Stimulated activated CD4-positive, alpha-beta T cell treated with anti-CD3 and anti-CD28 coated beads, TNF-alpha, amount 100 ng/mL, for 48 hours (primary cell): ENCODE data around the gene GNS.
"Not testable (repeated sequence)": the region's sequence is repeated elsewhere in the genome, so short reads cannot be mapped to it uniquely, and the experiment has no call there.

Experiments
- DNase-seq, 3 donors: peaks; one replicate each; pipeline ENCODE4 v3.0.0-alpha.2; 2020; ENCODE audit warnings: low read depth in 3 of 3

The GNS gene

DNA sequence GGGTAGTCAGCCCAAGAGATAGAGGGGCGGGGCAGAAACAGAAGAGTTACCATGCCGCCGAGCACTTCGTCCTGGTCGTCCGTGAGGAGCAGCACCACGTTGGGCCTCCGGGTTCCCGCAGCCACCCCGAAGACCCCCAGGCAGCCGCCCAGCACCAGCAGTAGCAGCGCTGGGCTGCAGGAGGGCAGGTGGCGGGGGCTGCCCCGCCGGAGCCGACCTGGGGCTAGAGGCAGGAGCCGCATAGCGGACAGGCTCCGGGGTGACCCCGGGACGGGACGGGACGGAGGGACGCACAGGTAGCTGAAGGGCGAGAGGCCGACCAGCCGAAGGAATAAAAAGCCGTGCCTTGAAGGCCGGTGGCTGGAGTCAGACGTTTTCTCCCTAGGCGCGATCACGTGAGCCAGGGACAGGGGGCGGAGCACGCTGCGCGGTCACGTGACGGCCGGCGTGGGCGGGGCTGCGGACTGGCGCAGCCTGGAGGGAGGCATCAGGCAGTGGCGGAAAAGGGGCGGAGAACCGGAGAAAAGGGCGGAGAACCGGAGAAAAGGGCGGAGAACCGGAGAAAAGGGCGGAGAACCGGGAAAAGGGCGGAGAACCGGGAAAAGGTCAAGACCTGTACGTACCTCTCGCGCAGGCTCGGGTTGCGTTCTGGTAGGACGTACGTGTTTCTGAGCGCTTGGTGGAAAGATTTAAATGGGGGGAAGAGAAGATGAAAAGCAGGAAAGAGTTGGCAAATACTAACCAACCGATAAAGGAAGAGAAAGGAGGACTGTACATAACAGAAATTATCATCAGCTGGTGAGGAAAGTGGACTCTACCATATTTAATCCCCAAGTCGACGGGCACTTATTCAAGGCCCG is at the start of gene GNS:
Gene GNS (minus strand): TSS at position 372 of the 860 bp plus-strand sequence. CDS start 130 bp downstream, at position 242.
- peak; percentile 91 to 95 (median 95) for DNase-seq

DNA sequence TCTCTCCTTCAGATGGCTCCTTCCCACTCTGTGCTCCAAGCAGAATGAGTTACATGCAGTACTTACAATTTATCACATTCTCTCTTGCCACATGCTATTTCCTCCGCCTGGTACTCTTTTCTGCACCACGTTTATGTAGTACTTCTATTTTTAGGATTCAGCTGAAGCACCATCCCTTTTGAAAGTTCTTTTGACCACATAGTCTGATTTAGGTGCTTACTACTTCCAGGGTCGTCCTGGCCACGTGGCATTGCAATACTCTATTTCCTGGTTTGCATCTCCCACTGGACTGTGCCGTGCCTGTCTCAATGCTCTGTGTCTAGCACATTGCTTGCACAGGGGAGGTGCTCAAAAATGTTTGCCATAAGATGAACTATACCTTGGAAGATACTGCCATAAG is 48.9 kb upstream of the GNS start:
- no peak for DNase-seq

DNA sequence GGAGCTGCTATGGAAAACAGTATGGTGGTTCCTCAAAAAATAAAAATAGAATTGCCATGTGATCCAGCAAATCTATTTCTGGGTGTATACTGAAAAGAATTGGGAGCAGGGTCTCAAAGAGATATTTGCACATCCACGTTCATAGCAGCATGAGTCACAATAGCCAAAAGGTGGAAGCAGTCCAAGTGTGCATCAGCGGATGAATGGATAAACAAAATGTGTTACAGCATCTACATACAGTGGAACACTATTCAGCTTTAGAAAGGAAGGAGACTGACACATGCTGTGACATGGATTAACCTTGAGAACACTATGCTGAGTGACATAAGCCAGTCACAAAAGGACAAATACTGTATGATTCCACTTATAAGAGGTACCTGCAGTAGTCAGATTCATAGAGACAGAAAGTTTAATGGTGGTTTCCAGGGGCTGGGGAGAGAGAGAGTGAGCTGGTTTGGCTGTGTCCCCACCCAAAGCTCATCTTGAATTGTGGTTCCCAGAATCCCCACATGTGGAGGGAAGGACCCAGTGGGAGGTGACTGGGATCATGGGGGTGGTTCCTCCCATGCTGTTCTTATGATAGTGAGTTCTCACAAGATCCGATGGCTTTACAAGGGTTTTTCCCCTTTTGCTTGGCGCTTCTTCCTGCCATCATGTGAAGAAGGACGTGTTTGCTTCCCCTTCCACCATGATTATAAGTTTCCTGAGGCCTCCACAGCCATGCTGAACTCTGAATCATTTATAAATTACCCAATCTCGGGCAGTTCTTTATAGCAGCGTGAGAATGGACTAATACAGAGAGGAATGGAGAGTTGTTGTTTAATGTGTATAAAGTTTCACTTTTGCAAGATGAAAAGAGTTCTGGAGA is 47.6 kb upstream of the GNS start:
- no peak for DNase-seq

DNA sequence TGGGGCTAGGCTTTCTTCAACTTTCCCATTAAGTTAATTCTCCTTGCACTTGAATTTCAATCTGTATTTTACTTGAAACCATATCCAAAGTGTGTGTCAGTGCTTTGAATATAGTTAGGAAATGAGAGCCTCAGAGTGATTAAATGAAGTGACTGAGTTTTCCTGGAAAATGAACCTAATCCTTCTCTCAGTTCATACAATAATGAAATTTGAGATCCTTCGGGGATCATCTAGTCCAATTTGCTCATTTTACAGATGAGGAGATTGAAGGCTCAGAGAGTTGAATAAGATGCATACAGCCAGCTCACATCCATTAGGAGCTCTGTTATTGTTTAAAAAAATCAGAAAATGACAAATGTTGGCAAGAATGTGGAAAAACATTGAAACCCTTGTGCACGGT is 47.0 kb upstream of the GNS start:
- DNase-seq: no peak

DNA sequence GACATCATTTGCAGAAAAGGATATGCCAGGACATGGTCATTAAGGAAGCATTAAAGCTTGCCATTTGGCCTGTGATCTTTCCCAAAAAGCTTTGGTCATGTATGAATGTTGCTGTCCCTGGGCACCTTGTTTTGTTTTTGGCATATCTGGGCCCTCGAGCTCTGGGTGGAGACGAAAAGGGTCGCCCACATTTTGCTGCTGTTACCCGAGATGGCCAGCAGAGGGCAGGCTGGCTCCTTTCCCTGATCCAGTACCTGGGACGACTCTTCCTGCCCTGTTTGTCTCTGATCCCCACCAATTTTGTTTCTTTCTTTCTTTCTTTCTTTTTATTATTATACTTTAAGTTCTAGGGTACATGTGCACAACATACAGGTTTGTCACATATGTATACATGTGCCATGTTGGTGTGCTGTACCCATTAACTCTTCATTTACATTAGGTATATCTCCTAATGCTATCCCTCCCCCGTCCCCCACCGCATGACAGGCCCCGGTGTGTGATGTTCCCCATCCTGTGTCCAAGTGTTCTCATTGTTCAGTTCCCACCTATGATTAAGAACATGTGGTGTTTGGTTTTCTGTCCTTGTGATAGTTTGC is 43.1 kb upstream of the GNS start:
- not testable (repeated sequence) for DNase-seq

DNA sequence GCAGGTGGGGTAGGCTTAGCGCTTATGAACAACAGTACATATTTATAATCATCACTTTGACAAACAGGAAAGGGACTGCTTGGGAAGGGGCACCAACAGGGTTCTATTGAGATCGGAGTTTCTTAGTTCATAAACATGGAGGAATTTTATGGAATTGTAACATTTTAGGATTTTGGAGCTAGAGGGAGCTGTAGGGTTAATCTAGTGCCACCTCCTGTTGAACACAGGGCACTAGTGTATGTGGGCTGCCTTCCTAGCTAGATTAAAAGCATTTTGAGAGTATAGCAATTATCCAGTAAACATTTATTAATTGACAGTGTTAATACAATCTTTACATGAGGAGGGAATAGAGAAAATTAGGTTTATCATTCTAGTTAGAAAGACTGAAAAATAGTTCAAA is 42.2 kb upstream of the GNS start:
- DNase-seq: no peak

DNA sequence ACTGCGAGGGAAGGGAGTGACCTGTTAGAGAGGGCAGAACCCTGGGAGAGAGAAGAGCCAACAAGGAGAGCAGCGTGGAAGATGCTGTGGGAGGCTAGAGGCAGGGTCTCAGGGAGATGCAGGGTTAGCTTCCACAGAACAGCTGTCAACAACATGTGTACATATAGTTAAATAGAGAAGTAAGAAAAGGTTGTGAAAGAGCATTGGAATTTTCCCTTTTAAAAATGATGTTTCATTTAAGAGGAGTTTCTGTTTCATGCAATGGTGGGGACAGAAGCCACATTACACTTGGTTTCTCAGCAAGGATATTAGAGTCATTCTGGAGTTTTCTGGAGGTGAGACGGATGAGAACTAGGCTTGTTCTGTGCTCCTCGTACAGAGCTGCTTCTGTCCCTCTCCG is 41.4 kb upstream of the GNS start:
- DNase-seq: no peak

DNA sequence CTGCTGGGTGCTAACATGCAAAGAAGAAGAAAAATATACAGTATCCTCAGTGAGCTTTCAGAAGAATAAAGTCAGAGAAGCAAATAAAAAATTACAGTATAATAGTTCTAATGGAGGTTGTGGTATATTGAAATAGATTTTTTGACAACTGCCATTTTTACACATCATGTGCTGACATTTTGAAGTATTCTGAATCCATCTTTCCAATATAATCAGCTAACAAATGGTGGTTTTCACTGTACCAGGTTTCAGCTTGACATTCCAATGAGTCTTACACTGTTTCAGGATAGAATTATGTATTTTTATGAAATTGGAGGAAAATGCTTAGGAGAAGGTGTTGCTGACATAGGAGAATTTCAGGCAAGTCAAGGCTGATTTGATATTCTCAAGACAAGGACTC is 39.0 kb upstream of the GNS start:
- DNase-seq: no peak

DNA sequence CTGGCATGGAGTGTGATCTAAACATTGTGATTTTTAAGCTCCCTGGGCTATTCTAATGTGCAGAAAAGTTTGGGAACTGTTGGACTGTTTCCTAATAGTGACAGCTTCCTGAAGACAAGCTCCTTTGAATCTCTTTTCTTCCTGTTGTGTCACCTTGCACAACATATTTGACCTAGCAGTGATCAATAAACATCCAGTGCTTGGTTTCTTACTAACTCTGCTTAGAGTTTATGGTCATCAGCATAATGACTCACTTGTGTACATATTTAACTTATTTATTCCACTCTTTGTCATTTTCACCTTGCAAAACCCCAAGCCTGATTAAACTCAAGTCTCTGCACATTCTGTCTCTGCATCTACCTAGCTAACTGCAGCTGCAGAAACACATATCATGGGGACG is 38.0 kb upstream of the GNS start:
- no peak for DNase-seq

DNA sequence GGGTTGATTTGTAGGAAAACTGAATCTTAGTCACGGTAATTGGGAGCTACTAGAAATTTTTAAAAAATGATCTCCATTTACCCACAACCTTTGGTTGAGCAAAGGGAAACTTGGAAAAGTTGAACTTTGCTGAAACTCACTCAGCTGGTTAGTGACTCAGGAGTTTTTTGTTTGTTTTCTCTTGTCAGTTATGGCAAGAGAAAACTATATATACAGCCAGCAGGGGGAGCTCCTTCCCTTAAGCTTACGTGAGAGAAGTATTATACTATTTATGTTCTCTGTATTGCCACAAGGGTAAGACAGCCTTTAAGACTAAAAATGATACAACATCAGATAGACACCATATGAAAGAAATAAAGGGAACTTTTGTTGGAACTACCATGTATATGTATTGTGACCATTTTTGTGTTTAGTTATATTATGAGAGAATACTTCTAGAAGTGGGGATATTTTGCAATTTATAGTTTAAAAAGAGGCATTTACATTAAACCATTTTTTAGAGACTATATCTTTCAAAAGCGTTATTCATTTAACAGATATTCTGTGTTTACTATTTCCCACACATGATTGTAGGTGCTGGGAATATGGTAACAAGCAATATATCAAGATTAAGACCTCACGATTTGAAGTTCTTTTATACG is 37.1 kb upstream of the GNS start:
- peak in 2 of 3 donors; percentile 37 to 55 for DNase-seq

DNA sequence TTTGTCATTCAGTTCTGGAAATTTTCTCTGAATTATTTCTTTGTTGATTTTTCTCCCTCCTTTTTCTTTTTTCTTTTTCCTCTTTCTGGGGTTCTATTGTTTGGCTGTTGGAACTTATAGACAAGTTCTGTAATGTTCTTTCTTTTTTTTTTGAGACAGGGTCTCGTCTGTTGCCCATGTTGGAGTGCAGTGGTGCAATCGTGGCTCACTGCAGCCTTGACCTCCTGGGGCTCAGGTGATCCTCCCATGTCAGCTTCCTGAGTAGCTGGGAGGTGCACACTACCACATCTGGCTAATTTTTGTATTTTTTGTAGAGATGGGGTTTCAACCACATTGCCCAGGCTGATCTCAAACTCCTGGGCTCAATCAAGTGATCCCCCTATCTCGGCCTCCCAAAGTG is 35.1 kb upstream of the GNS start:
- no peak for DNase-seq

DNA sequence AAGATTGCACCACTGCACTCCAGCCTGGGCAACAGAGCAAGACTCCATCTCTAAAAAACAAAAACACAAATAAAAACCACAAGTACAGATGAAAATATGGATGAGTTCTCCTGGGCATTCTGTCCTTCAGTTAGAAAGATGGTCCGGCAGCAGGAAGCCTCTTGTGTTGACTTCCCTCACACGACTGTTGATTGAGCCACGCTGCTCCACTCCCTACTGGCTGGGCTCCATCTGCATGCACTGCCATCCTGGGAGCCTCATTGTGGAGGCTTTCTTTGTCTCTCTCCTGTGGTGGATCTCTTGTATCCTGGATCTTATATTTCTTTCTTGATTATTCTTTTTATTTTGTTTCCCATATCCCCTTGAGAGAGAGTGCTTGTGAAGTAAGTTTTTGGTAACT is 34.4 kb upstream of the GNS start:
- DNase-seq: no peak

DNA sequence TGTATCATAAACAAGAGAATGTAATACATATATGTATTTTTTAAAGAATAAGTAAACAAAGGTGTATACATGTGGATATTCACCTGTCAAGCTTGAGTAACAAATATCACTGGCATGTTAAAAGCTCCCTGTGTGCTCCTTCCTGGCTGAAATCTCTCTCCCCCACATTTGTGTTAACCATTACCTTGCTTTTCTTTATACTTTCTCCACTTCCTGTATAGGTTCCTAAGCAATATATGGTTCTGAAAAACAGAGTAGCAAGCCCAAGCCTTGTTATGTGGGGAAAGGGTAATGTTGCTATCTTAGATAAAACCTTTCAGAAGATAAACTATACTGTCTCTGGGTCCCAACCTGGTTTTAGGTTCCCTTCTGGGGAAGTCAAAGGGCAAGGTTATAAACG is 32.9 kb upstream of the GNS start:
- DNase-seq: no peak

DNA sequence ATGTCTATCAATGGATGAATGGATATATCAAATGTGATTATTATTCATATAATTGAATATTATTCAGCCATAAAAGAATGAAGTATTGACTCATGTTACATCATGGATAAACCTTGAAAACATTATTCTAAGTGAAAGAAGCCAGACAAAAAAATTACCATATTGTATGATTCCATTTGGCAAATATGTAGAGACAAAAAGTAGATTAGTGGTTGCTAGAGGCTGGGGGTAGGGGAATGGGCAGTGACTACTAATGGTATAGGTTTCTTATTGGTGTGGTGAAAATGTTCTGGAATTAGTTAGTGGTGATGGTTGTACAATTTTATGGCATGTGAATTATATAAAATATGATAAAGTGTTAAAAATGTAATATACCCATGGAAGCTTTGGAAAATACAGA is 31.8 kb upstream of the GNS start:
- DNase-seq: no peak

DNA sequence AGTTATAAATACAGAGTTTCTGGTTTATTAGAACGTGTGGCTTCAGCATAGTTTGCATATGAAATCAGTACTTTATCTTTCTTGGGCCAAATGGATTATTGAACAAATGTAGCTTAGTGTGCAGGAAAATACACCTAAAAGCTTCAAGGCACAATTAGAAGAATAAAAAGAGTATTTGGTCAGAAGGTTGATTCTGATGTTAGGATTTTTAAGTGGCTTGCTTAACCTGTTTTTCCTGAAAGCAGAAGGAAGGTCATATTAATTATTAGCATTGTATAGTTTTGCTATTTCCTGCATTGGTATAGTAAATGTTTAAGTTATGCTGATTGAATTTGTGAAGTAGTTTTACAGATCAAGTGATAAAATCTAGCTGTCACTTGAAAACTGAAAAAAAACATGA is 31.0 kb upstream of the GNS start:
- DNase-seq: no peak

DNA sequence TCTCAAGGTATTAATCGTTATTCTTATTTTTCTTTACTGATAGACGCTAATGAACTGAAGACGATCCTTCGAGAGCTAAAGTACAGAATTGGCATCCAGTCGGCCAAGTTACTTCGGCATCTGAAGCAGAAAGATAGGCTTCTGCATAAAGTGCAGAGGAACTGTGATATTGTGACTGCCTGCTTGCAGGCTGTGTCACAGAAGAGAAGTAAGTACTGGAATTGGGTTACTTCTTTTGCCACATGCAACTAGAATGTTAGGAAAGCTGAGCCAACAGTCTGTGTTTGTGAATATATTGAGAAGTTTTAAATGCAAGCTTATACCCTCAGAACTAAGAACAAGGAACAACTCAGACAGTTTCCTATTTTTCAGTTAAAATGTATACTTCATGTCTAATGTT is 26.6 kb upstream of the GNS start:
- DNase-seq: no peak

DNA sequence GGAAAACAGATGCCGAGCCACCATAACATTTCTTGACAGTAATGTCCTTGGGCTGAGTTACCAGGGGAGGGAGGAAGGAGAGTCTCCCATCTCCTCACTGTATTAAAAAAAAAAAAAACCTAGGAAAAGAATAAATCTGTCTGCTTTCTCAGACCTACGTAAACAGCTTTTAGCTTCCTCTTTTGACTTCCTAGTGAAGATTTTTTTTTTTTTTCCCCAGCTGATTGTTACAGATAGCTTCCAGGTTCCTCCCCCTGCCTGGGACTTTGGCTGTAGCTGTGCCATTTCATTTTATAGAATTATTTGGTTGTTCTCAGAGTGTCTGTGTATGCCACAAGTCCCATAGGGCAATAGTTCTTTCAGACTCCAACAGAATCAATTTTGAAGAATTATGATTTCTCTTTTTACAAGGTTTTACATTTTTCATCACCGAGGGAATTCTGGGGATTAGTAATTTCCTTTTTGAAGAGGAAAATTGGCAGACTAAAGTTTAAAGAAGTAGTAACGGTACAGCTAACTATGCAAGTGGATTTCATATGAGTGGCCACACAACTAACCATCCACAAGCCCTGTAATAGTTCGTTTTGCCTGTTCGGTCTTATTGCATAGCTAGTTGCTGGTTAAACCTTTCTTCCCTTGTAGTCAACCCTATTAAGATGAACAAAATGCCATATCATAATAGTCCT is 23.1 kb upstream of the GNS start:
- DNase-seq: no peak

DNA sequence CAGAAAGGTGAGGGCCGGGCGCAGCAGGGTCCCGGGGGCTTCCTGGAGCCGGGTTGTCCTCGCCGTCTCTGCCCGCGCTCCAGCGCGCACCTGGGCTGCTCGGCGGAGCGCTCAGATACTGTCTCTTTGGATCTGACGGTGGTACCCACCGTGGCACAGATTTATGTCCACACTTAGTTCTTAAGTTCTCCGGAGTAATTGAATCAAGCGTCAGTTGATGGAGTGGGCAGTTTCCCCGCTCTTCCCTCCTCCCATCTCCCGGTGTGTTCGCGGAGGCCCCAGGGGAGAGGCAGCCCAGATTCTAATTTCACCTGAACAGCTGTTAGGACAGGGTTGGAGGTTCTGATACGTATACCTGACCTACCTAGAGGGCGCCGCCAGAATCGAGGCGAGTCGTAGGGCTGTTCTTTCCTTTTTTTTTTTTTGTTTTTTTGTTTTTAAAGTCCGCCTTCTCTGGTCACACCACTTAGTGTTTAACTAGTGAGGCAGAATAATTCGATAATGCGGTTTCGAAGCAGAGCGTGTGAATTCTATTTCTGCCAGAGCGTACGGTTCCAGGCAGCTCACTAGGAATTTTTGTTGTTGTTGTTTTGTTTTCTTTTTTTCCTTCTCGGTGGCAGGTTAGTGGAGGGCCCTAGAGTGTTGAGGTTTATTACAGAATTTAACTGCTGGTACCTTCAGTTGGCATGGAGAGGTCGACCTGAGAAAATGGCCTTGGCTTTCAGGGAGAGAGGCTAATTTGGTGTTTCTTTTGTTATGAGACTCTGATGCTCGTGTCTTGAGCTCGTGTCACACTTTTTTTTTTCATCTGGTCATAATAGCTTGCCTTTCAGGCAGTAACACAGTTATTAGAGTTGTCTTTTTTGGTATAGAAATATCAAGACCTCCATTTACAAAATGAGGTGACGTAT is 22.3 kb upstream of the GNS start:
- DNase-seq: no peak

DNA sequence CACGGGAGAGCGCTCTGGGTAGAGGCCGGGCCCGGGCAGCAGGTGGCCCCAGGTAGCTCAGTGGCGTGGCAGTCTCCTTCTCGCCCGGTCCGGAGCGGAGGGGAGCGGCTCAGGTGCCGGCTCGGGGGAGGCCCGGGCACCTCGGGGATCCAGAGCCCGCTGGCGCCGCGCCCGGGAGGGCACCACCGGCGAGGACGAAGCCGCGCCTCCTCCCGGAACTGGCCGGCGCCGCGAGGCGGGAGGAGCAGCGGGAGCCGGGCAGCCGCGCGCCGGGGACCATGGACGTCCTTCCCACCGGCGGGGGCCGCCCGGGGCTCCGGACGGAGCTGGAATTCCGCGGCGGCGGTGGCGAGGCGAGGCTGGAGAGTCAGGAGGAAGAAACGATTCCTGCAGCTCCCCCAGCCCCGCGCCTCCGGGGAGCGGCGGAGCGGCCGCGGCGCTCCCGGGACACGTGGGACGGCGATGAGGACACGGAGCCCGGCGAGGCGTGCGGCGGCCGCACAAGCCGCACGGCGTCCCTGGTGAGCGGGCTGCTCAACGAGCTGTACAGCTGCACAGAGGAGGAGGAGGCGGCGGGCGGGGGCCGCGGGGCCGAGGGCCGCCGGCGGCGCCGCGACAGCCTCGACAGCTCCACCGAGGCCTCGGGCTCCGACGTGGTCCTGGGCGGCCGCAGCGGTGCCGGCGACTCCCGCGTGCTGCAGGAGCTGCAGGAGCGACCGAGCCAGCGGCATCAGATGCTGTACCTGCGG is 21.5 kb upstream of the GNS start:
- DNase-seq: no peak

DNA sequence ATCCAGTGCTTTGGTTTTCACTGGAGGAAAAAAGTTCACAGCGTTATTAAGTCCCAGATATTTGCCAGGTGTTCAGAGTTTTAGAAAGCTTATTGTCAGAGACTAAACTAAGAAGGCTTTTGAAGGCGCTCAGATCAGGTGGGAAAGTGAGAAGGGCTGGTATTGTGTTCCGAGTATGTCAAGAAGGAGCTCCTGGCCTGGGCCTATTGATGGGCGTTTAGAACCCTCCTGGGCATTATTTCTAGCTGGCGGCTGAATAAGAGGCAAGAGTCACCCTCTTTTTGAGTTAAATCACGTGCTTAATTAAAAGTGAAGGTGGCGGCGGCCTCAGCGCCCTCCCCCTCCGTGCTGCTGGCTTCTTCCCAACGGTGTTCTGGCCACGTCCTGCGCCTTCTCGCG is 20.9 kb upstream of the GNS start:
- DNase-seq: no peak
